Vagina (tissue), 2 donors: Measurements from ENCODE around the gene FCGR2B.

Experiments used
- POLR2A ChIP-seq, 2 donors: fragments of 450-650 bp; IDR thresholded peaks; one replicate each; pipeline ENCODE4 v1.6.1; 2017; ENCODE audit warnings: antibody characterized with exemption in 2 of 2, mild to moderate bottlenecking in 2 of 2, moderate library complexity in 2 of 2
- TF ChIP-seq, protein P1 (sequence below), 3 experiments: fragments of 450-650 bp in 2 of 3; fragments of 200-600 bp in 1 of 3; sonication (generic) in 1 of 3; IDR thresholded peaks; one replicate each; pipeline ENCODE4 v1.5.1; 2017 to 2019; ENCODE audit warnings: antibody characterized with exemption in 3 of 3, mild to moderate bottlenecking in 2 of 3, moderate library complexity in 2 of 3

DNA sequence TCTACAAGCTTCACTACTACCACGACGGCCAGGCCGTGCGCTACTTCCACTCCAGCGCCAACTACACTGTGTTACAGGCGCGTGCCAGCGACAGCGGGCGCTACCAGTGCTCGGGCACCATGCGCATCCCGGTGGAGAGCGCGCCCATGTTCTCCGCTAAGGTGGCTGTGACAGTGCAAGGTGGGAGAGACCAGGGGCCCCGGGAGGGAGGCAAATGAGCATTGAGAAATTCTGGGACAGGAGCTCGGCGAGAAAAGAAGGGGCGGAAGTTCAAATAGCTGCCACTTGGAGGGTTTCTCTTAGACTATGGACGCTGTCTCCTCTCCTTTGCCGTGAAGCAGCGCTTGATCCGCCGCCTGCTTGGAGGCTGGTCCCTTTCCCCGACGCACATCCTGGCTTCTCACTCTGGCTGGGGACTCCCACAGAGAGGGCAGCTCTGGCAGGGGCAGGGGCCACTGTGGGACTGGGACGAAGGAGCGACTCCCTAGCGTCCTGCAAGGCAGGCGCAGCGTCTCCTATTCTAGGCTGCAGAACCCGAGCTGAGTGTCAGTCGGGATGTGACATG is 63.0 kb downstream of the FCGR2B start:
- TF ChIP-seq, protein P1, sequence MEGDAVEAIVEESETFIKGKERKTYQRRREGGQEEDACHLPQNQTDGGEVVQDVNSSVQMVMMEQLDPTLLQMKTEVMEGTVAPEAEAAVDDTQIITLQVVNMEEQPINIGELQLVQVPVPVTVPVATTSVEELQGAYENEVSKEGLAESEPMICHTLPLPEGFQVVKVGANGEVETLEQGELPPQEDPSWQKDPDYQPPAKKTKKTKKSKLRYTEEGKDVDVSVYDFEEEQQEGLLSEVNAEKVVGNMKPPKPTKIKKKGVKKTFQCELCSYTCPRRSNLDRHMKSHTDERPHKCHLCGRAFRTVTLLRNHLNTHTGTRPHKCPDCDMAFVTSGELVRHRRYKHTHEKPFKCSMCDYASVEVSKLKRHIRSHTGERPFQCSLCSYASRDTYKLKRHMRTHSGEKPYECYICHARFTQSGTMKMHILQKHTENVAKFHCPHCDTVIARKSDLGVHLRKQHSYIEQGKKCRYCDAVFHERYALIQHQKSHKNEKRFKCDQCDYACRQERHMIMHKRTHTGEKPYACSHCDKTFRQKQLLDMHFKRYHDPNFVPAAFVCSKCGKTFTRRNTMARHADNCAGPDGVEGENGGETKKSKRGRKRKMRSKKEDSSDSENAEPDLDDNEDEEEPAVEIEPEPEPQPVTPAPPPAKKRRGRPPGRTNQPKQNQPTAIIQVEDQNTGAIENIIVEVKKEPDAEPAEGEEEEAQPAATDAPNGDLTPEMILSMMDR (IDR thresholded peaks at IDR 0.05): peak in 1 of 3 experiments; percentile 48
- no peak for TF ChIP-seq POLR2A (IDR thresholded peaks at IDR 0.05)
